Astrocyte (in vitro differentiated cells and primary cell): ENCODE measurements around the gene NEK7.

Source experiments
- EZH2 ChIP-seq: IDR thresholded peaks from 2 replicates; pipeline ENCODE4 v1.6.1; 2012; ENCODE audit warnings: mild to moderate bottlenecking, low read length, inconsistent platforms; ENCODE audit not compliant: insufficient read depth
- TF ChIP-seq, protein P1 (sequence below): IDR thresholded peaks from 2 replicates; pipeline ENCODE4 v1.5.1; 2011; ENCODE audit warnings: low read depth, mild to moderate bottlenecking, inconsistent platforms, low read length, moderate library complexity; ENCODE audit not compliant: insufficient read depth

DNA sequence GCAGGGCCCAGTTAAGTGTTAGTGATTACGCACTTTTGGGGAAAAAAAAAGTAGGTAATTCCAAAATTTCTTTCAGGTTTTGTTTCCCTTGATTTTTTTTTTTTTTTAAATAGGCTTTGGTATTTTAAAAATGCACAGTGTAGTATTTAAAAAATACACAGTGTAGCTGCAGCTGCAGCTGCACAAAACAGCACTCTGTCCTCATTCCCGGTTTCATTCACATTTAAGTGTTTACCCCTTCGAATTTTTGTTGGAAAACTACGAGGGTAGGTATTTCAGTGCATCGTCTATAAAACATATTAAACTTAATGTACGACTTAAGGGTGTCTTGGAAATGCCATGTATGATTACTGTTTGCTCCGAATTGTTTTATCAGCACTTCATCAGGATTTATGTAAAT is 3.4 kb downstream of the NEK7 start:
- TF ChIP-seq, protein P1, sequence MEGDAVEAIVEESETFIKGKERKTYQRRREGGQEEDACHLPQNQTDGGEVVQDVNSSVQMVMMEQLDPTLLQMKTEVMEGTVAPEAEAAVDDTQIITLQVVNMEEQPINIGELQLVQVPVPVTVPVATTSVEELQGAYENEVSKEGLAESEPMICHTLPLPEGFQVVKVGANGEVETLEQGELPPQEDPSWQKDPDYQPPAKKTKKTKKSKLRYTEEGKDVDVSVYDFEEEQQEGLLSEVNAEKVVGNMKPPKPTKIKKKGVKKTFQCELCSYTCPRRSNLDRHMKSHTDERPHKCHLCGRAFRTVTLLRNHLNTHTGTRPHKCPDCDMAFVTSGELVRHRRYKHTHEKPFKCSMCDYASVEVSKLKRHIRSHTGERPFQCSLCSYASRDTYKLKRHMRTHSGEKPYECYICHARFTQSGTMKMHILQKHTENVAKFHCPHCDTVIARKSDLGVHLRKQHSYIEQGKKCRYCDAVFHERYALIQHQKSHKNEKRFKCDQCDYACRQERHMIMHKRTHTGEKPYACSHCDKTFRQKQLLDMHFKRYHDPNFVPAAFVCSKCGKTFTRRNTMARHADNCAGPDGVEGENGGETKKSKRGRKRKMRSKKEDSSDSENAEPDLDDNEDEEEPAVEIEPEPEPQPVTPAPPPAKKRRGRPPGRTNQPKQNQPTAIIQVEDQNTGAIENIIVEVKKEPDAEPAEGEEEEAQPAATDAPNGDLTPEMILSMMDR = no peak
- TF ChIP-seq EZH2 = no peak
